DMS114 treated with DMSO at 0.1 percent for 48 hours (cell line): ENCODE measurements around the gene NGF.

Source experiments
- DNase-seq: peaks from one replicate; lab custom pipeline; 2025; ENCODE audit not compliant: unreplicated experiment; lab: John Stamatoyannopoulos, UW

NGF gene

DNA sequence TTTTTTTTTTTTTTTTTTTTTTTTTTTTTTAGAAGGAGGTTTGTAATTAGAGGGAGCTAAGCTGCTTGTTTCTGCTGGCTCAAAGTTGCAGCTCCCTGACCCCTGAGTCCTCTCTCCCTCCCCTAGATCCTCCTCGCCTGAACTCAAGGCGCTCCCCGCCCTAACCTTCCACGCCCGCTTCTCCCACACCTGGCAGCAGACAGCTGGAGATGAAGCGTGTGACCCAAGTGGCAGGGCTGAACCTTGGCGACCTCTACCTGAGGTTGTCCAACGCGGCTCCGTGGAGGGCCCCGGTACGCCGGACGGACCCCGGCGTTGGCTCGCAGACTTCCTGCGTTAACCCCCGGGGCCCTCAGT lies 795 bp downstream of the NGF start:
- DNase-seq, result no peak

DNA sequence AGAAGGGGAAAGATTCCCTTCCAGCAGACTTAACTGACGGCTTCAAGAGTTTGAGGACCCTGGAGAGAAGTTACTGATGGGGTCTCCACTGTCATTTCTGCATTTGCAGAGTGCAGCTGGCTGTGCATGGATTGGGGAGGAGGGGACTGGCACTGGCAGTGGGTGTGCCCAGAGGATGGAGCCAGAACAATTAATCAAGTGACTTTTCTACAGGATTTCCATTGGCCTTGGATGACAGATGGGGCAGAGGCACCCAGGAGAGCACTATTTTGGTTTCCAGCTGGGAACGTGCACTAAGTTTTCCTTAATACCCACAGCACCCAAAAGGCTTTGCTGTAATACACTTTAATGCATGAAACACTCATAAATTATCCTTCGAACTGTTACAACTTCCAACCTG lies 1.3 kb downstream of the NGF start:
- DNase-seq, result no peak

DNA sequence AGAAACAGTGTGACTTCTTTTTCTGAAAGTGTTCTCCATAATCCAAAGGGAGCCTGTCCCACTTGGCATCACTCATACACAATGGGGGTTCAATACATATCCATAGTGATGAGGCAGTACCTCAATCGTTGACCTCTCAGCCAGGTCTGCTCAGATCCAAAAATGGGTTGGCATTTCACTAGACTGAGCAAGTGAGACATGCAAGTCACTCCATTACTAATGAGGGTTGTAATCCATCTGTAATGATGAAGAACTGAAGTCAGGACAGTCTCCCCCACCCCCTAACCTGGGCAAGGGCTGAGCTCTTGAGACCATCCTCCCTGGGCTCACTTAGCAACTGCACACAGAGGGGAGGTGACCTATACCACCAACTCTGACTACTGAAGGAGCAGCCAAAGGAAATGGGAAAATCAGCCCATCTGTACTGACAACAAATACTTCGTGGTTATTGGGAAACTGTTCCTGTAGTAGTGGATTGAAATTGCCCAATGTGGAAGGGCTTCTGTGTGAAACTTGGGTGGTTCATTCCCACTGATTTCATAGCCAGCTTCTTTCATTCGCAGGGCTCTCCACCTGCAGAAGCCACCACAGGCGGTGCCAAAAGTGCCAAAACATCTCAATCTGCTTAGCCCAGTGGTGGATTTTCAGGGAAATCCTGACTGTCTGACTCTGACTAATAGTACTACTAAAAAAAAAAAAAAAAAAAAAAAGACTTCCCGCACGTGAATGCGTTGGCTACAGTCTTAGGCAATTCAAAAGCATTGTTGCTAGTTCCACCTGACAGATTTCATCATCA lies 5.0 kb downstream of the NGF start:
- DNase-seq, result no peak

DNA sequence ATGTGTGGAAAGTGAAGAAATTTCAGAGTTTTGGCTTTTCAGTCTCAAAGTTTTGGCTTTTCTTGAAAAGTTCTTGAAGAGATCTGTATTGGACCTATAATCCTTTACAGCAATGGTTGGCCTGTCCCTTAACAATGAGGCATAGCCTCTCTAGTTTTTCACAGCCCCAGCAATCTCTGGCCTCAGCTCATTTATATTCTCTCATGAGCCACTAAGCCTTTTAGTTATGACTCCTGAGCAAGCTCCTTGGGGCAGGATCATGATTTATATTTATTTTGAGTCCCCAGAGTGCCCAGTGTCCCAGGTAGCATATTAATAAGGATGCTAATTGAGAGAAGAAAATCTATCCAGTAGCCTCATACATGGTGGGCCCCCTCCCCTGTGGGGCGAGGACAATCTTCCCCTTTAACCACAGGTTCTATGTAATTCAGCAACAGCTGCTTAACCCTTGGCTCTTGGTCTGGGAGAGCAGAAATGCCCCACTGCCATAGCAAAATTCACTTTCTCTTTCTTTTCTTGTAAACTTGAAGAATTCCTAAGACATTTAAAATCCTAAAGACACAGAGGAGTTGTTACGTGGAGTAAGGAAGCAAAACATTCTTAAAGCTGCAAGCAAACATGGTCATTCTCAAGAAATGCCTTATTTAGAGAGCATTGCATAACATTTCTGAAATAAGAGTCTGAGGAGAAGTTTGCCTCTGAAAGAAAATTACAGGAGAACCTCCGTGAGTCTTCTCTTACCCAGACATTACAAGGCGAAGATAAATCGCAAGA lies 6.3 kb downstream of the NGF start:
- DNase-seq, result no peak

DNA sequence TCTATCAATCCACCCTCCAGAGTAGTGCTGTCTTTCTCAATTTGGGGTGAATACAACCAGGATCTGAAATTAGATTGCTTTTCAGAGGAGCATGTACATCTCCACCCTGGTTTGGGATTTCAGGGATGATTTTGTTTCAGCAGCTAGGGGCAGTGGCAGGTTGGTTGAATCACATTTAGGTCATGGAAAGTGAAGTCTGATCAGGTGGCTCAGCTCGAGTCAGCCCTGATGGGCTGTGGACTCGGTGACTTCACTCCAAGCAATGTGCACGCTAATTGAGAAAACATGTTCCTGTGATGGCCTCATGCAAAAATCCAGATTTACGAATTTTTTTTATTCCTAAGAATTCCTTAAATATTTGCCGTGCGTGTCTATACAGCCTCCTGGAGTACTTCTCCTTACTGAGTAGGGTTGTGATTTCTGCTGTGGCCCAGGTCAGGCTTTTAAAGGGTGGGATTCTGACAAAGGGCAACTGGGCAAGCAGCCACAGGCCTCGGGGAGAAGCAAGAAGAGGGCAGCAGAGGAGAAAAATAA lies 7.5 kb downstream of the NGF start:
- DNase-seq, result no peak

DNA sequence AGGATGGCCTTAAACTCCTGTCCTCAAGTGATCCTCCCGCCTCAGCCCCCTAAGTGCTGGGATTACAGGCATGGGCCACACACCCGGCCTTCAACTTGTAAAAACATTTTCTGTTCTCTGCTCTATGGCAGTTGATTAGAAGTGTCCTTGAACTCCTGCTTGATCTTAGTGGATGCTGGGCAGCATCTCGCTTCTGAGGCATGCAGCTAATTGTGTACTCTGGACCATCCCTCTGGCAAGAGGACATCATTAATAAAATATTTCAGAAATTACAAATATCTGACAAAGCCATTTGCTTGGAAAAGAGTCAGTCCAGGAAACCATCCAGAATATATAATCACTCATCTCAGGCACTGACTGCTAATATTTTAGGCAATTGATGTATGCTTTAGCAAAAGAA lies 8.1 kb downstream of the NGF start:
- DNase-seq, result no peak

DNA sequence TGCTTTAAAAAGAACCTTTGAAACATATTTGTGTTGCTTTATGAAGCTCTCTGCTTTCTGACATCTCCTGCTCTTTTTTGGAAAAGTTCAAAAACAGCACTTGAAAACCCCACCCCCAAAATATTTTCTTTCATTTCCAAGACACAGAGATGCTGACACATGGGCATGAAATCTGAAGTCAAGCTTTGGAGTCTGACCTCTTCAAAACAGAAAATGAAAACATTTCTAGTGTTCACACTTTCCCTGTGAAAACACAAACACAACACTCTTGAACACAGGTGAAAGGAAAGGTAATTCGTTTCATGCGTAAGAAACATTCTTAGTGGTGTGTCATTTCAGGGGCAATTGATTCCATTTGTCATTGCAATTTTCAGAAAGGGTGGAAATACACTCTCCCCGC lies 10.8 kb downstream of the NGF start:
- no peak for DNase-seq

DNA sequence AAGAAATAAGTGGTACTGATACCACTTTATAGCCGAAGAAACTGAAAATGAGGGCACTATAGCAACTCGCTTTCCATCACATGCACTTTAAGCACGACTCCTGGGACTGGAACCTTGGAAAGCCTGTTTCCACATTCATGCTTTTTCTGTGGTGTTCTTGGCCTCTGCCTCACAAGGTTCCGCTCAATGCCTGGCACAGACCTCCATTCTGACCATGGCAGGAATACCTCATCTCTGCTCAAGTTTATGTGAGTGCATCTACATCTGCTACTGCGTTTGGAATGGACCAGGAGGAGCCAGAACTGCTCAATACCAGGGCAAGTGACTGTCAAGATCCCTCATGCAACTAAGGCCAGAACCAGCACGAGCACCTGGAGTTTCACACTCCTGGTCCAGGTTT lies 11.6 kb downstream of the NGF start:
- DNase-seq, result no peak

DNA sequence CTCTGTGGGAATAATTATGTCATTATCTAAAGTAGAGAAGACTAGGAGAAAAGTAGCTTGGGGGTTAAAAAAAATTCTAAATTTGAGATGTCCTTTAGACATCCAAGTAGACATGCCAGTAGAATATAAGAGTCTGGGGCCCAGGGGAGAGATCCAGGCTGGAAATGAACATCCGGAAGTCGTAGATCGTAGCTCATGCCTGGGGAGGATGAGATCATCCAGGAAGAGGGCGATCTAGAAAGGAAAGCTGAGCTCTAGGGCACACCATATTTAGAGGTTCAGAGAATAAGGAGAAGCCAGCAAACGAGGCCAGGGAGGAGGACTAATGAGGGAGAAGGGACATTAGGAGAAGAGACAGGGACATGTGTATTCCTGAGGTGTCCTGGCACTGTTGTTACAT lies 12.2 kb downstream of the NGF start:
- DNase-seq, result no peak

DNA sequence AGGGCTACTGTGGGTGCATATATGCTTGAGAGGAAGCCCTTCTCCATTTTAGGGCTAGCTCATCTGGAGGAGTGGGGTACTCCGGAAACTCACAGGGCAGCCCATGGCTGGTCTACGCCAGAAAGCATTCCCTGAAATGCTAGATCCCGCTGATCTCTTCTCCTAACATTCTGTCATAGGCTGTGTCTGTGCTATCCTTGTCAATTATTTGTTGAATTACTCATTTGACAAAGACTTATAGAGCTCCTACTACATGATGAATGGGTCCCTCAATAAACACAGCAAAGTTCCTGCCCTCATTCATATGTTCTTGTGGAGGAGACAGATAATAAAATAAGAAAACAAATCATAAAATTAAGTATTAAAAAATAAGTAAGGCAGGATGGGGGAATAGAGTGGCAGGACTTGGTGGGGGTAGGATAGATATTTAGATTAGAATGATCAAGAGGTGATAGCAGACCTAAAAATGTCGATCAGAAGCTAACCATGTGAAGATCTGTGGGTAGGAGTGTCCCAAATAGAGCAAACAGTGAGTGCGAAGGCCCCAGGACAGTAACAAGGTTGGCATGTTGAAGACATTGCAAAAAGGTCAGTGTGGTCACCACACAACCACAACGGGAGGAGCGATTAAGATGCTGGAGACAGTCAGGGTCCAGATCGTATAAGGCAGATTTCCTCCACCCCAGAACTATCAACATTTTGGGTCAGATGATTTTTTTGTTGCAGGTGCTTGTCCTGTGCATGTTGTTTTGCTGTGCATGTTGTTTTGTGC lies 13.2 kb downstream of the NGF start:
- no peak for DNase-seq

DNA sequence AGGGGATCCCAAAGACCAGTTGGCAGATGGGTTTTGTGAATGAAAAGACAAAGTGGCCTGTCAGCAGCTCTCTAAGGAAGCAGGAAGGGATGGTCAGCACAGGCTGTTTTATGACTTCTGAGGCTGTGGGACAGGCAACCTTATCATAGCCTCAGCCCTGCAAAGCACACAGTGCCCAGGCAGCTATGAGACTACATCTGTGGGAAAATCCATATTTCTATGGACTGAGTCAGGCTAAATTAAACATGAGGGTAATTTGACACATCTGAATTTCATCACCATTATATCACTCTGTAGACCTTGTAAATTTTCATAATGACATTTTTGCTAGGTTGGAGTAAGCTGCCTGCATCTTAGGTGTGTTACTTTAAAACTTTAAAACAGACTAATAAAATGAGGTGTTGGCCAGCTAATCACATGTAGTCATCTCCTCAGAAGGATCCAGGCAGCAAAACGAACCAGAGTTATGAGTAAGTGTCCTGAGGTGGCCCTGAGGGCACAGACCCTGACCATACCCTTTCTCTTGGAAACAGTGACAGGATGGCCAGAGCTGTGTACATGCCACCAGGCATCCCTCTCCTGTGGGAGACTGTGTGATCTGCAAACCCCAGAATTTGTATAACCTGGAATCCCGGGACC lies 14.6 kb downstream of the NGF start:
- DNase-seq, result no peak

DNA sequence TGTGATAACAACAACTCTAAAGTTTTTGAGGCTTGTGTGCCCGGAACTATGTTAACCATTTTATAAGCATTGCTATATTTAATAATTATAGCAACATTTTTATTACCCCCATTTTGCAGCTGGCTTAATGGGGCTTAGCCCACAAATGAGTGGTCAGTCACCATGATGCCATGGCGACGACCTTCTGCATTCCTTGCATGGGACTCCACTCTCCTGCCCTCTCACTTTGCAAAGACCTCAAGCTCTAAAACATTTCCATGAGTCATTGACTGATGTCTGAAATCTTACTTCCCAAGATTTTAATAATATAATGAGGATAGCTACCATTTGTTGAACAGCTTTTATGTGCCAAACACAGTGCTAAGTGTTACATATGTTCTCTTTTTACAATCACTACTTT lies 15.4 kb downstream of the NGF start:
- no peak for DNase-seq

DNA sequence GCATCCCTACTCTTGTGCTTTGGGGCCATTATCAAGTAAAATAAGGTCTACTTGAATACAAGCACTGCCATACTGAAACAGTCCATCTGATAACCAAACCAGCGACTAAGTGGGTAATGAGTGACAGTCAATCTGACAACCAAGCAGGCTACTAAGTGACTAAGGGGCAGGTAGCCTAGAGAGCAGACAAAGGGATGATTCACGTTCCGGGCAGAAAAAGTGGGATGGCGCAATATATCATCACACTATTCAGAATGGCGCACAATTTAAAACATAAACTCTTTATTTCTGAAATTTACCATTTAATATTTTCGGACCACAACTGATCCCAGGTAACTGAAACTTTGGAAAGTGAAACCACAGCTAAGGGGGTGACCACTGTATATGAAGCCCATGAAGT lies 17.7 kb downstream of the NGF start:
- DNase-seq, result no peak

DNA sequence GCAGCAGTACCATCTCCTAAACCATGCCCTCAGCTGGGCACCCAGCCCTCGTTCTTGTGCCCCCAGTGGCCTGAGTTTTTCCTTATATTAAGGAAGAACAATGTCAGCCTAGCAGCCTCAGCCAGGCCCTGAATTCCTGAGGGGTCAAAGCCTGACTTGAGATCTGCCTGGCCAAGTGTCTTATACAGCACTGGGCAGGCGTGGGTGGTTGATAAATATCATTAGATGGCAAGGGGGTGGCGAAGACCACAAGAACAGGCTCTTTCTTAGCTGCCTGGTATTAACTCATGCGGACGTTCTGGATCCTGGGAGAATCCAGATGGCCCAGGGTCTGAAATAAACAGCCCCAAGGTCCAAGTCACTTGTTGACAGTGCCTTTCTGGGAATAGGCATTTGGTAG lies 18.3 kb downstream of the NGF start:
- DNase-seq, result no peak

DNA sequence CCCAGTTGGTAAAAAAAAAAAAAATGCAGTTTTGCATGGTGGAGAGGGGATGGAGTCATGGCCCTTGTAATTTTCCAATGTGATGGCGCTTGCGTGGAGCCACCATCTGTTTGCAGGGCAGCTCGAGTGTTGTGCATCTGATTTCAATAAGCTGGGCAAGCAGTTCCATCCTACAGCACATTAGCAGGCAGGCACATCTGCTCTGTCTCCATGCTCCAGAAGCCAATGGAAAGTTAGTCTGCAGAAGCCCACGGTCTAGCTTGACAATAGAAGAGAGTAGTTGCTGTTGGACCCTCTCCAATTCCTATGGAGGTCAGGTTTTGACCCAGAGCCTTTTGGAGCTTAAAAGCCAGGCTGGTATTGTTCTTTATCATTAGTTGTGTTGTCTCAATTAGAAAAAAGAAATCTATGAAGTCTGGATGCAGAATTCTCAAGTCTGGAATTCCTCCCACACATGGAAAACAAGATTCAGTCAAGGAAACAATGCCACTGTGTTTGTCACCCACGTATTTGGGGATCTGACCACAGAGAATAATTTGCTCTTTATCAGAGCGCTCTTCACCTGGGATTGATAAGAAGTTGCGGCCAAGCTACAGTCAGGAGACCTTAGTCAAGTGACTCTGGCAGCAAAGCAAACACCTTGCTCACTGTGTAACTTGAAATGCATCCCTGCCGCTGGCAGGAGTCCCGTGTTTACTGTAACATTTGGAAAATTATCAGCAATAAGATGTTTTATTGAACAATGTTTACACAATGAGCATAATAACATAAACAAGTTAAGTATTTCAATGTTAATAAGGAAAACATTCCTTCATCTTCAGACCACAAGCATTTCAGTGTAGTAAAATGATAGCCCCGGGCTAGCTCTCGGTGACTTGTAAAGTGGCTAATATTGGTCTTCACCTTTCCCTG lies 20.7 kb downstream of the NGF start:
- DNase-seq, result no peak

DNA sequence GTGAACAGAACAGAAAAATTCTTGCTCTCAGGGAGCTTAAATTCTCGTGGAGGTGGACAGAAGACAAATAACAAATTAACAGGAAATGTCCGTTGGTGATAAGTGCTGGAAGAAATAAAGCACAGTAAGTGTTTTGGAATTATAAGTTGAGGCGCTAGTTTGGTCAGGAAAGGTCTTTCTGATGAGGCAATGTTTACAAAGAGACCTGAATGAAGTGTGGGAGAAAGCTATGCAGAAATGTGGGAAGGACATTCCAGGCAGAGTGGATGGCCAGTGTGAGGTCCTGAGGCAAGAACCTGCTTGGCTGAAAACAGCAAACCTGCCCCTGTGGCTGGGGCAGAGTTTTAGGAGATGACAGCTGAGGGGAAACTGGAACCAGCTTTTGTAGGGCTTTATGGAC lies 23.3 kb downstream of the NGF start:
- DNase-seq, result no peak

DNA sequence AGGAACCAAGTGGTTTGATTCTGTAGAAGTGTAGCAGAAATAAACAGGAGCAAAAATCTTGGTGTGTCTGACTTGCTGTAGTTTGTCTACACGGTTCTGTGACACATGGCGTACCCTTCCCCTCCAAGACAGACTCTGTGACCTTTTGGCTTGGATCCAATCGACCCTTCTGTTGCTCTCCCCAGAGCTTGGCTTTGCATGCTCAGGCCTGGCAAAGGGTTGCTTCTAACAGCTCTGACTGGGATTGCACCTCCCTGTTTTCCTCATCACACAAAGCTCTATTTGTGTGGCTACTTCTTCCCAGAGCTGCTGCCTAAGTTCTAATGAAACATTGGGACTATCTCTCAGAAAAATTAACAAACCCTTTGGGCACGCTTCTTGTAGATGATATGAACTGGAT lies 24.0 kb downstream of the NGF start:
- DNase-seq, result no peak

DNA sequence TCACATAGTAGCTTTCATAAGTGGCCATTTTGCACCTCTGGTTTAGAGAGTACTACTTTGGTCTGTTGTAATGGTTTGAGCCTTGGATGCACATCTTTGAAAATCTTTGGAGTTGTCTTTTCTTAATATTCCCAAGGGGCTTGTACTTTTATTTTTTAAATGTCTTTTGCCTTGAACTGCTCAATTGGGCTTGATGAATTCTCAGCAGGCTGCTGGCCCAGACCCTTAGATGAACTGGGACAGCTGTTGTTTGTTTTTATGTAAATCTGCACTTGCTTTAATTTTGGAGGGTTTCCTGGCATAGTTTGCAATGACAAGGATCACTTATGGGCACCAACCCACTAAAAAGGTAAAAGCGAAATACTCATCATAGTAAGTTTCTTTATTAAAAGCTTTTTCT lies 24.9 kb downstream of the NGF start:
- no peak for DNase-seq

DNA sequence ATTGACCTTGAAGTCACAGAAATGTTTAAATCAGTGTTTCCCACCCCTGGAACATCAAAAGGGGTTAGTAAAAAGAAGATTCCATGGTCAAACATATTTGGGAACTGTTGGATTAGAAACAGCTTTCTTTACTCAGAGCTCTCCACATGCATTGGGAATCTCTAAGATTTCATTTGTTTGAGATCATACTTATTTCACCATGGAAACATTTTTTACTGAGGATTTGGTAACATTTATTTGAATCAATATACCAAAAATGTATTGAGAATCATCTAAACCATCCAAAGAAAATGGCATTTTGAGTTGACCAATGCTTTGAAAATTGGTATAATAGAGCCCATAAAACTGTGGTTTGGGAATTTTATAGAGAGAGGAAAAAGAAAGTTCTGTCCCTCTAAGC lies 25.3 kb downstream of the NGF start:
- no peak for DNase-seq

DNA sequence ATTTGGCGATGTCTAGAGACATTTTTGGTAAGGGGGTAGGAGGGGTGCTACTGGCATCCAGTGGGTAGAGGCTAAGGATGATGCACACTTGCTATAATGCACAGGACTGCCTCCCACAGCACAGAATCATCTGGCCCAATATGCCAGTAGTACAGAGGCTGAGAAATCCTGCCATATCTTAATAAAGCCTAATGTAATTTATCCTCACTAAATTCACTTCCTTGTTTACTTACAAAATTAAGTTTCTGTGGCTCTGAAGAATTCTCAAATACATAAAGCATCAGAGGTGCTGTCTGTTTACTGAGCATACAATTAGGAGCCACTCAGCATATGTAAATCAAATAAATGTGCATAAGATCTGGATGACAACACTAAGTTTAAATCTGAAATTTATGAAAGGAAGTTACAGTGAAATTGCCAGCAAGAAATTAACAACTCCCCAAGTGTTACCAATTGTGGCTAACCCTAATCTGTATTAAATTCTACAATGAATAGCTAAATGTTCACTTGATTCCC lies 26.5 kb downstream of the NGF start:
- DNase-seq, result no peak
